Ectodermal cell (in vitro differentiated cells): Measurements from ENCODE around the gene GNG7.
"Not testable (repeated sequence)": the region's sequence is repeated elsewhere in the genome, so short reads cannot be mapped to it uniquely, and the experiment has no call there.

Source experiments
- H3K27ac ChIP-seq: 2 replicates; pipeline ENCODE4 v1.7.0; 2013; ENCODE audit warnings: mild to moderate bottlenecking, low read depth, low read length; ENCODE audit not compliant: insufficient read depth, poor library complexity, severe bottlenecking
- H3K27me3 ChIP-seq: 2 replicates; pipeline ENCODE4 v1.7.0; 2013; ENCODE audit warnings: mild to moderate bottlenecking, low read length; ENCODE audit not compliant: insufficient read depth, control insufficient read depth, poor library complexity, severe bottlenecking
- H3K36me3 ChIP-seq: one replicate; pipeline ENCODE4 v1.7.0; 2013; ENCODE audit warnings: low read length; ENCODE audit not compliant: control insufficient read depth, insufficient read depth
- H3K4me1 ChIP-seq: one replicate; pipeline ENCODE4 v1.7.0; 2013; ENCODE audit warnings: low read length; ENCODE audit not compliant: control insufficient read depth, insufficient read depth
- H3K4me3 ChIP-seq: 2 replicates; pipeline ENCODE4 v1.7.0; 2013; ENCODE audit warnings: low read depth, low read length, control low read depth; ENCODE audit not compliant: insufficient read depth
- H3K9me3 ChIP-seq: 2 replicates; pipeline ENCODE4 v1.7.0; 2013; ENCODE audit warnings: mild to moderate bottlenecking, low read length, moderate library complexity; ENCODE audit not compliant: control insufficient read depth
- WGBS, 2 experiments: methylation state at CpG; one replicate each; pipeline ENCODE4 v1.1.7; 2013; ENCODE audit warnings: missing lambda C conversion rate in 2 of 2; 5-methylcytosine and 5-hydroxymethylcytosine counted together

Gene GNG7

DNA sequence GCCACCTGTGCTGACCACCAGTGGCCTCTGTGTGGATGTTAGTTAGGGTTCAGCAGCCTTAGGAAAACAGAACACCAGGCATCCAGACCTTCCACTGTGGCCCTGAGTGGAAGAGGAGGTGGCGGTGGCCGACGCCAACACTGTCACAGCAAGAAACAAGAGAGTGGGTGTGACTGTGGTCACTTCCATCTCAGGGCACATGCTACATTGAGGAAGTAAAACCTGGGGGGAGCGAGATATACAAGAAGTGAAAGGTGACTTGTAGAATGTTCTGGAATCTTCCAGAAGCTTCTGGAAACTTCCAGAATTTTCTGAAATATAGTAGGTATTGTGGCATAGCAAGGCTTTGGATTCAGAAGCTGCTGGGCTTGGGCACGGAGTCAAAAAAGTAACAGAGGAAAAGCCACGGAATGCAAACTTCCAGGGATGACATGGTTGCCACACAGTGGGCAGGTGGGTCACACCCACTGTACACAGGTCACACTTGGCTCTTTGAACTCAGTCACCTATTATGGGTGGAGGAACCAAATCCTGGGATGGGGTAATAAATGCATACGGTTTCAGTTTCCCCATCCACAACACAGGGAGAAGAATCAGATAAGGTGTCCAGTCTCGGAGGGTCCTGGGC lies 24.3 kb downstream of the GNG7 start:
- H3K36me3 ChIP-seq, result no peaks in the 10 kb centered on the region
- no peak overlapping the region for H3K27ac ChIP-seq
- H3K27me3 ChIP-seq, result peaks cover 12% of the 10 kb centered on the region
- no peaks in the 10 kb centered on the region for H3K9me3 ChIP-seq
- WGBS, 2 experiments, result 94% methylated on average over 8 of the region's 8 CpGs
- H3K4me1 ChIP-seq, result no peaks in the 10 kb centered on the region
- H3K4me3 ChIP-seq, result no peak overlapping the region

GRCh38 chr19:2676823-2677222 lies 25.7 kb downstream of the GNG7 start:
- H3K27me3 ChIP-seq, result peaks cover 12% of the 10 kb centered on the region
- 90 to 93% methylated on average over 12 of the region's 12 CpGs for WGBS, 2 experiments

DNA sequence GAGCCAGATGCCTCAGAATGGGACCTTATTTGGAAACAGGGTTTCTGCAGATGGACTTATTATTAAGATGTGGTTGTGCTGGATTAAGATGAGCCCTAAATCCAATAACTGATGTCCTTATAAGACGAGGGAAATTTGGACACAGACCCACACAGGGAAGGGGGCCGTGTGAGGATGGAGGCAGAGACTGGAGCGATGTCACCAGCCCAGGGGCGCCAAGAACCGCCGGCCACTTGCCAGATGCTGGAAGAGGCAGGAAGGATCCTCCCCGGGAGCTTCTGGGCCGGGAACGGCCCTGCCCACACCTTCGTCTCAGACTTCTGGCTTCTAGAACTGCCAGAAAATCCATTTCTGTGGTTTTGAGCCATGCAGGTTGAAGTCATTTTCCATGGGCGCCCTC lies 26.6 kb downstream of the GNG7 start:
- no peak overlapping the region for H3K27ac ChIP-seq
- no peaks in the 10 kb centered on the region for H3K9me3 ChIP-seq
- no peaks in the 10 kb centered on the region for H3K36me3 ChIP-seq
- H3K27me3 ChIP-seq, result peaks cover 12% of the 10 kb centered on the region
- H3K4me3 ChIP-seq, result no peak overlapping the region
- 80 to 82% methylated on average over 11 of the region's 11 CpGs for WGBS, 2 experiments
- H3K4me1 ChIP-seq, result no peaks in the 10 kb centered on the region

More at GRCh38 chr19:2676823-2677222, 25.7 kb downstream of the GNG7 start:
- Histone ChIP-seq H3K4me3 (no peak overlapping the region), H3K9me3 (no peaks in the 10 kb centered on the region), H3K36me3 (no peaks in the 10 kb centered on the region), H3K27ac (no peak overlapping the region), H3K4me1 (no peaks in the 10 kb centered on the region)

- whole genome bisulfite sequencing, 2 experiments, result 90% methylated on average over 16 of the region's 16 CpGs
- Histone ChIP-seq H3K4me3 (no peak overlapping the region), H3K36me3 (no peaks in the 10 kb centered on the region), H3K27ac (no peak overlapping the region), H3K4me1 (no peaks in the 10 kb centered on the region), H3K9me3 (no peaks in the 10 kb centered on the region), H3K27me3 (peaks cover 6% of the 10 kb centered on the region)
Observed at GRCh38 chr19:2670217-2670616, 32.3 kb downstream of the GNG7 start.

GRCh38 chr19:2668175-2668763 lies 34.2 kb downstream of the GNG7 start:
- Histone ChIP-seq H3K36me3 (no peaks in the 10 kb centered on the region), H3K4me1 (no peaks in the 10 kb centered on the region), H3K9me3 (no peaks in the 10 kb centered on the region), H3K4me3 (no peak overlapping the region), H3K27ac (no peak overlapping the region), H3K27me3 (no peaks in the 10 kb centered on the region)
- WGBS, 2 experiments, result 86 to 91% methylated on average over 15 of the region's 15 CpGs

DNA sequence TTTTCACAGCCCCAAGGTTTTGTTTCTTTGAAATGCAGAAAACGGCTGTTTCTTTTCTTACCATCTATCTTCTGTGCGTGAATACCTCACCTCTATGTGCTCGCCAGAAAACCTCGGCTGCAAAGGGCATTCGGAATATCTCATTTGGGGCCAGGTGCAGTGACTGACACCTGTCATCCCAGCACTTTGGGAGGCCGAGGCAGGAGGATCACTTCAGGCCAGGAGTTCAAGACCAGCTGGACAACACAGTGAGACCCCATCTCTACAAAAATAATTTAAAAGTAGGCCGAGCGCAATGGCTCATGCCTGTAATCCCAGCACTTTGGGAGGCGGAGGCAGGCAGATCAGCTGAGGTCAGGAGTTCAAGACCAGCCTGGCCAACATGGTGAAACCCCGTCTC lies 35.1 kb downstream of the GNG7 start:
- not testable (repeated sequence) for H3K4me3 ChIP-seq, H3K9me3 ChIP-seq, H3K27me3 ChIP-seq, H3K27ac ChIP-seq, H3K36me3 ChIP-seq, H3K4me1 ChIP-seq
- 87 to 92% methylated on average over 10 of the region's 10 CpGs for WGBS, 2 experiments

DNA sequence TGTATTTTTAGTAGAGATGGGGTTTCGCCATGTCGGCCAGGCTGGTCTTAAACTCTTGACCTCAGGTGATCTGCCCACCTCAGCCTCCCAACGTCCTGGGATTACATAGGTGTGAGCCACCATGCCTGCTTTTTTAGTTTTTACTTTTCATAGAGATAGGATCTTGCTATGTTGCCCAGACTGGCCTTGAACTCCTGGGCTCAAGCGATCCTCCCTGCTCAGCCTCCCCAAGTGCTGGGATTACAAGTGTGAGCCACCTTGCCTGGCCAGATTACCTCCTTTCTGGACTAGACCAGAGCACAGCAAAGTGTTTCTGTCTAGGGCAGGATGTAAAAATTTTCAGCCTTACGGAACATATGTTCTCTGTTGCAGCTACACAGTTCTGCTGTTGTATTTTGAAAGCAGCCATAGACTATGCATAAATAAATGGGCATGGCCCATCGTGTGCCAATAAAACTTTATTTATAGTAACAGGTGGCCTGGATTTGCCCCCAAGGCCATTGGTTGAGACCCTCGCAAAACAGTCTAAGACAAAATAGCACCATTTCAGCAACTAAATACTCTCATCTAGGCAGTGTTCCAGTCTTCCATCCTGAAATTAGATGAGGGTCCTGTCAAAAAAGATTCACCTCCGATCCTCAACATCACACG lies 36.0 kb downstream of the GNG7 start:
- Histone ChIP-seq H3K9me3 (no peaks in the 10 kb centered on the region), H3K4me1 (no peaks in the 10 kb centered on the region), H3K27me3 (no peaks in the 10 kb centered on the region), H3K27ac (no peak overlapping the region), H3K4me3 (no peak overlapping the region), H3K36me3 (no peaks in the 10 kb centered on the region)
- 87 to 93% methylated on average over 9 of the region's 9 CpGs for WGBS, 2 experiments

- WGBS, 2 experiments, result 90 to 94% methylated on average over 11 of the region's 11 CpGs
- Histone ChIP-seq H3K36me3 (no peaks in the 10 kb centered on the region), H3K4me3 (no peak overlapping the region), H3K27ac (no peak overlapping the region), H3K27me3 (no peaks in the 10 kb centered on the region), H3K4me1 (no peaks in the 10 kb centered on the region), H3K9me3 (no peaks in the 10 kb centered on the region)
Observed at GRCh38 chr19:2665103-2665502, 37.4 kb downstream of the GNG7 start.

DNA sequence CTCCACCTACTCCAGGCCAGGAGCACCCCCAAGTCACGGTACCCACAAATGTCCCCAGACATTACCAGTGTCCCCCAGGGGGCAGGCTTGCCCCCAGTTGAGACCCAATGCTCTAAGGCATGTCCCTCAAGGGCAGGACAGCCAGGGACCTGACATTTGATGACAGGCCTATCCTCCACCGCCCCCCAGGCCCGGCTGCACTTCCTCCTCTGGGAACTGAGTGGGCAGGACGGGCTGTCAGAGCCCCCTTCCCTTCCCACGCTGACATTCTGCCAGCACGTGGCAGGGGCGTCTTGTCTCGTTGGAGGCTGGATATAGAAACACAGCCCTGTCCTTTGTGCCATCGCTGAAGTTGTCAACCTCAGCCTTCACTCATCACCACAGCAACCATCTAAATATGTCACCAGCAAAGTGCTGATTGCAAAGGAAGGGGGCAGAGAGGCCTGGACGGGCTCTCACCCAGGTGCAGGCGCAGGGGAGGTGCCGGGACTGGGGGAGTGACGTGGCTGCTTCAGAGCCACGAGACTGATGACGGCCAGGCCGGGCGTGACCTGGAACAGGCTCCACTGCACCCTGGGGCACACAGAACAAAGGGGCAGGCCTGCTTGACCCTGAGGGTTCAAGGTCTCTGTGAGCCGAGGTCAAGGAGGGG lies 38.4 kb downstream of the GNG7 start:
- Histone ChIP-seq H3K9me3 (no peaks in the 10 kb centered on the region), H3K27me3 (no peaks in the 10 kb centered on the region), H3K36me3 (no peaks in the 10 kb centered on the region), H3K4me3 (no peak overlapping the region), H3K27ac (no peak overlapping the region), H3K4me1 (no peaks in the 10 kb centered on the region)
- 86 to 87% methylated on average over 18 of the region's 18 CpGs for WGBS, 2 experiments

- Histone ChIP-seq H3K4me1 (no peaks in the 10 kb centered on the region), H3K4me3 (no peak overlapping the region), H3K27me3 (no peaks in the 10 kb centered on the region), H3K9me3 (no peaks in the 10 kb centered on the region), H3K27ac (no peak overlapping the region), H3K36me3 (no peaks in the 10 kb centered on the region)
- 83 to 89% methylated on average over 4 of the region's 4 CpGs for WGBS, 2 experiments
Observed at GRCh38 chr19:2661615-2662014, 40.9 kb downstream of the GNG7 start.
